ENCODE measurements around the gene KLF12. TPM values are rescaled to one million over a fixed set of nuclear protein-coding genes. Genes with fewer than 3 reads are reported as not detected.

The KLF12 gene
- 4.9 and 8.2 TPM in 2 replicates for total RNA-seq

DNA sequence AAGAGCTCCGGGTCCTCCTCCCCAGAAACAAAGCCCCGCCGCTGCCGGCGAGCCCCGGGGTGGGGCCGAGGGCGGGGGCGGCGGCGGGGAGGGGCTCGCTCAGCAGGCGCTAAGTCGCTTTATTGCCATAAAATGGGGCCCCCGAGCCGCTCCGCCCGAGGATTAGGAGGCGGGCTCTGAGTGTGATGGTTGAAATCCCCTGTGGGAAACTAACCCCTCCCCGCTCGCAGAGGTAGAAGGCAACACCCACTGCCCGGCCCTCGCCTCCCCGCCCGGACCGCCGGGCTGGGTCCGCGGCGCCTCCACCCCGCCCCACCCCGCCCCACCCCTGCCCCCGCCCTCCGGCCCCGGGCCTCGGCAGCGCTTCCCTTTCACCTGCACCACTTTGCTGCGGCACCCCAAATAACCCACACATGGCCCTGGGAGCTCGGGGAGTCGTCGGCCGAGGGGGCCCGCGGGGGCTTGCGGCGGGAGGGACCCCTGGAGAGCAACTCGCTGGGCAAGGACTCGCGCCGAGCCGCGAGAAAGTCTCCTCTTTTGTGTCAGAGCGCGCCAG, at the start of gene KLF12:
KLF12 (minus strand) TSS at position 184 of the 556 bp plus-strand sequence.

